GM12878 (cell line): ENCODE results near the gene COL25A1. TPM values are rescaled to one million over a fixed set of nuclear protein-coding genes. Genes with fewer than 3 reads are reported as not detected.

Source experiments
- ATAC-seq: fragments of 200-7000 bp; cut with Tn5 transposase; 3 replicates; pipeline ENCODE4 v1.9.1; 2020; ENCODE audit warnings: mild to moderate bottlenecking, moderate library complexity
- BruUV-seq: library from RNA; stranded (reverse); fragments of 400-500 nt; replicated peaks from 2 replicates; lab custom pipeline; 2021; lab: Mats Ljungman, UMichigan
- CTCF ChIA-PET: fragments of 300-600 bp; sonication (Branson Sonifier 250); formaldehyde crosslinking; extraction: SDS; loops from one replicate; lab custom pipeline; 2021; ENCODE audit warnings: inconsistent platforms; lab: Yijun Ruan, JAX
- POLR2A ChIA-PET: fragments of 350-600 bp; formaldehyde crosslinking; extraction: SDS; loops from one replicate; lab custom pipeline; 2021; ENCODE audit warnings: inconsistent platforms; lab: Charles Lee
- RAD21 ChIA-PET: fragments of 300-600 bp; sonication (Branson Sonifier 250); formaldehyde crosslinking; loops from one replicate; lab custom pipeline; 2023; ENCODE audit warnings: antibody characterized with exemption; ENCODE audit not compliant: unreplicated experiment; lab: Charles Lee
- SMC1A ChIA-PET: fragments of 300-600 bp; sonication (Branson Sonifier 250); formaldehyde crosslinking; loops from one replicate; lab custom pipeline; 2023; ENCODE audit not compliant: unreplicated experiment, uncharacterized antibody; lab: Charles Lee
- DNase-seq: peaks from one replicate; pipeline ENCODE4 v3.0.0-alpha.2; 2011; ENCODE audit warnings: low read depth, low spot score
- FAIRE-seq: peaks from 3 replicates; lab custom pipeline; 2011; peaks lifted over from hg19 to GRCh38; lab: Jason Lieb, UNC
- H2AFZ ChIP-seq: 2 replicates; pipeline ENCODE4 v1.6.0; 2011; ENCODE audit warnings: low read depth, low read length, control low read depth; ENCODE audit not compliant: control insufficient read depth
- H3K27ac ChIP-seq: 2 replicates; pipeline ENCODE4 v1.5.1; 2011; ENCODE audit warnings: control low read depth; ENCODE audit not compliant: control insufficient read depth, insufficient read depth
- H3K27me3 ChIP-seq, 2 experiments: replicated peaks in 1 of 2; 2 replicates each; pipeline versions ENCODE4 v1.6.0 to v1.6.1; 2011; ENCODE audit warnings: low read length in 1 of 2; ENCODE audit not compliant: control insufficient read depth in 2 of 2, insufficient read depth in 2 of 2
- H3K36me3 ChIP-seq, 2 experiments: 2 replicates each; pipeline ENCODE4 v1.5.1; 2011; ENCODE audit warnings: low read length in 1 of 2; ENCODE audit not compliant: control insufficient read depth in 2 of 2, insufficient read depth in 2 of 2
- H3K4me1 ChIP-seq: 2 replicates; pipeline ENCODE4 v1.6.1; 2011; ENCODE audit warnings: mild to moderate bottlenecking, low read length, moderate library complexity, mixed read lengths; ENCODE audit not compliant: control insufficient read depth, insufficient read depth
- H3K4me2 ChIP-seq: 2 replicates; pipeline ENCODE4 v1.6.0; 2011; ENCODE audit warnings: control low read depth; ENCODE audit not compliant: control insufficient read depth, insufficient read depth
- H3K4me3 ChIP-seq: fragments of 200-600 bp; sonication (generic); 2 replicates; pipeline ENCODE4 v1.5.1; 2016
- H3K79me2 ChIP-seq: 2 replicates; pipeline ENCODE4 v1.6.0; 2011; ENCODE audit warnings: low read length; ENCODE audit not compliant: control insufficient read depth, insufficient read depth
- H3K9ac ChIP-seq: 2 replicates; pipeline ENCODE4 v1.8.0; 2011; ENCODE audit warnings: low read length, control low read depth, mixed read lengths; ENCODE audit not compliant: control insufficient read depth, insufficient read depth
- H3K9me3 ChIP-seq: replicated peaks from 3 replicates; pipeline ENCODE4 v1.5.1; 2011; ENCODE audit warnings: mild to moderate bottlenecking, low read length; ENCODE audit not compliant: control insufficient read depth, insufficient read depth
- H4K20me1 ChIP-seq: 2 replicates; pipeline ENCODE4 v1.6.0; 2011; ENCODE audit not compliant: control insufficient read depth, insufficient read depth
- JUNB ChIP-seq: IDR thresholded peaks from 2 replicates; pipeline ENCODE4 v1.6.1; 2016; ENCODE audit warnings: antibody characterized with exemption, mild to moderate bottlenecking
- WGBS: methylation state at CpG from one replicate; pipeline ENCODE4 v1.1.6; 2016; ENCODE audit warnings: low lambda C conversion rate; ENCODE audit not compliant: insufficient replicate concordance, insufficient coverage; ENCODE audit errors: missing lambda C conversion rate; 5-methylcytosine and 5-hydroxymethylcytosine counted together
- in situ Hi-C: fragments of 300-500 bp; cut with MboI; formaldehyde crosslinking; loops from 9 replicates; pipeline ENCODE4 v1.14.3; 2018; ENCODE audit warnings: mixed read lengths
- intact Hi-C: fragments of 100-400 bp; cut with micrococcal nuclease; formaldehyde crosslinking; loops from one replicate; pipeline ENCODE4 v1.14.2; 2022; ENCODE audit not compliant: unreplicated experiment
- polyA plus RNA-seq, 11 experiments: library from polyadenylated mRNA; depleted of rRNA in 4 of 11; unstranded in 6 of 11; stranded (reverse) in 5 of 11; fragments of >200 nt; fragmentation: Nextera tagmentation in 4 of 11; fragmentation: Illumina TruSeq in 1 of 11; extraction: Ambion mirVana in 4 of 11; extraction: Trizol in 1 of 11; gene quantifications; 1 replicate in 1 of 11; 2 replicates in 10 of 11; pipeline versions ENCODE4 v1.2.1 to v1.2.3, GENCODE V29; 2011 to 2016; ENCODE audit warnings: inconsistent platforms in 2 of 11, missing spikeins in 2 of 11, low read depth in 1 of 11
- total RNA-seq, 4 experiments: library from RNA; depleted of rRNA in 3 of 4; stranded (reverse); fragments of >200 nt in 3 of 4; fragmentation: Illumina TruSeq in 1 of 4; extraction: Trizol in 1 of 4; gene quantifications; 2 replicates each; pipeline versions ENCODE4 v1.2.1 to v1.2.3, GENCODE V29; 2013 to 2021
- TF ChIP-seq, protein P1 (sequence below): IDR thresholded peaks from 2 replicates; pipeline ENCODE4 v1.6.1; 2012; ENCODE audit warnings: low read depth, low read length, improper control_type of control experiment
- TF ChIP-seq, protein P2 (sequence below): fragments of 450-650 bp; IDR thresholded peaks from 2 replicates; pipeline ENCODE4 v1.6.1; 2018; ENCODE audit warnings: mild to moderate bottlenecking, low read depth, moderate library complexity; ENCODE audit not compliant: partially characterized antibody

The COL25A1 gene
- total and polyA plus RNA-seq, 10 of the 15 experiments (the other 5 are each of a cell fraction or from before 2014, with no cell fraction given) = 0.01 to 0.26 (median 0.12) TPM; not detected in 6

DNA sequence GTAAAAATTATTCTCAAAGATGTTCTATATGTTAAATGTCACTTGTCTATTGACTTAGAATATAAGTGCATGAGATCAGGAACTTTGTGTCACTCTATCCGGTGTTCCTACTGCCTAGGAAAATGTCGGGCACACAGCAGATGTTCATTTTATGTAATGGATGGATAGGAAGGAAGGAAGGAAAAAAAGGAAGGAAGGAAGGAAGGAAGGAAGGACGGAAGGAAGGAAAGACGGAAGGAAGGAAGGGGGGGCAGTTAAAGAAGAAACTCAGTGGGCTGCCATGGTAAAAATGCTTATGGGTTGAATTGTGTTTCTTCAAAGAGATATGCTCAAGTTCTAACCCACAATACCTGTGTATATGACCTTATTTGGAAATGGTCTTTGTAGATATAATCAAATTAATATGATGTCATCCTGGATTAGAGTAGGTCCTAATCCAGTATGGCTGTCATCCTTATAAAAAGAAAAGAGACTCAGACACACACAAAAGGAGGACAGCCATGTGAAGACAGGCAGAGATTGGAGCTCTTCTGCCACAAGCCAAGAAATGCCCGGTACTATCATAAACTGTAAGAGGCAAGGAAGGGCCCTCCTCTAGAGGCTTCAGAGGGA, 86.3 kb downstream of the COL25A1 start:
- intact Hi-C loops (no loop called here), in situ Hi-C loops (no loop called here)
- no peak for ATAC-seq
- ChIA-PET CTCF (no interaction called here), SMC1A (no interaction called here), POLR2A (no interaction called here), RAD21 (interaction anchor here (1.2 kb wide), 1 partner anchor 39 kb away, joined by 3 read pairs; no protein-coding TSS in a partner anchor)
- Histone ChIP-seq H3K79me2 (no peaks in the 10 kb centered on the region), H3K4me1 (no peaks in the 10 kb centered on the region), H3K4me3 (no peak overlapping the region), H3K27me3 (no peaks in the 10 kb centered on the region), H3K9me3 (no peaks in the 10 kb centered on the region), H2AFZ (no peak overlapping the region), H3K36me3 (no peaks in the 10 kb centered on the region), H4K20me1 (no peaks in the 10 kb centered on the region), H3K27ac (no peak overlapping the region), H3K4me2 (no peak overlapping the region), H3K9ac (no peak overlapping the region)
- FAIRE-seq = no peak
- WGBS = 26% methylated on average over 5 of the region's 5 CpGs
- TF ChIP-seq, protein P1, sequence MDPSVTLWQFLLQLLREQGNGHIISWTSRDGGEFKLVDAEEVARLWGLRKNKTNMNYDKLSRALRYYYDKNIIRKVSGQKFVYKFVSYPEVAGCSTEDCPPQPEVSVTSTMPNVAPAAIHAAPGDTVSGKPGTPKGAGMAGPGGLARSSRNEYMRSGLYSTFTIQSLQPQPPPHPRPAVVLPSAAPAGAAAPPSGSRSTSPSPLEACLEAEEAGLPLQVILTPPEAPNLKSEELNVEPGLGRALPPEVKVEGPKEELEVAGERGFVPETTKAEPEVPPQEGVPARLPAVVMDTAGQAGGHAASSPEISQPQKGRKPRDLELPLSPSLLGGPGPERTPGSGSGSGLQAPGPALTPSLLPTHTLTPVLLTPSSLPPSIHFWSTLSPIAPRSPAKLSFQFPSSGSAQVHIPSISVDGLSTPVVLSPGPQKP = no peak
- TF ChIP-seq, protein P2, sequence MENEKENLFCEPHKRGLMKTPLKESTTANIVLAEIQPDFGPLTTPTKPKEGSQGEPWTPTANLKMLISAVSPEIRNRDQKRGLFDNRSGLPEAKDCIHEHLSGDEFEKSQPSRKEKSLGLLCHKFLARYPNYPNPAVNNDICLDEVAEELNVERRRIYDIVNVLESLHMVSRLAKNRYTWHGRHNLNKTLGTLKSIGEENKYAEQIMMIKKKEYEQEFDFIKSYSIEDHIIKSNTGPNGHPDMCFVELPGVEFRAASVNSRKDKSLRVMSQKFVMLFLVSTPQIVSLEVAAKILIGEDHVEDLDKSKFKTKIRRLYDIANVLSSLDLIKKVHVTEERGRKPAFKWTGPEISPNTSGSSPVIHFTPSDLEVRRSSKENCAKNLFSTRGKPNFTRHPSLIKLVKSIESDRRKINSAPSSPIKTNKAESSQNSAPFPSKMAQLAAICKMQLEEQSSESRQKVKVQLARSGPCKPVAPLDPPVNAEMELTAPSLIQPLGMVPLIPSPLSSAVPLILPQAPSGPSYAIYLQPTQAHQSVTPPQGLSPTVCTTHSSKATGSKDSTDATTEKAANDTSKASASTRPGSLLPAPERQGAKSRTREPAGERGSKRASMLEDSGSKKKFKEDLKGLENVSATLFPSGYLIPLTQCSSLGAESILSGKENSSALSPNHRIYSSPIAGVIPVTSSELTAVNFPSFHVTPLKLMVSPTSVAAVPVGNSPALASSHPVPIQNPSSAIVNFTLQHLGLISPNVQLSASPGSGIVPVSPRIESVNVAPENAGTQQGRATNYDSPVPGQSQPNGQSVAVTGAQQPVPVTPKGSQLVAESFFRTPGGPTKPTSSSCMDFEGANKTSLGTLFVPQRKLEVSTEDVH = no peak
- TF ChIP-seq JUNB = no peak
- DNase-seq = no peak
- no TSS peak for BruUV-seq
